ENCODE results near the gene NEURL3. TPM values are rescaled to one million over a fixed set of nuclear protein-coding genes. Genes with fewer than 3 reads are reported as not detected.

Gene NEURL3
- total RNA-seq, 2 donors from 2014 or later, result 0.14 to 2.2 TPM

DNA sequence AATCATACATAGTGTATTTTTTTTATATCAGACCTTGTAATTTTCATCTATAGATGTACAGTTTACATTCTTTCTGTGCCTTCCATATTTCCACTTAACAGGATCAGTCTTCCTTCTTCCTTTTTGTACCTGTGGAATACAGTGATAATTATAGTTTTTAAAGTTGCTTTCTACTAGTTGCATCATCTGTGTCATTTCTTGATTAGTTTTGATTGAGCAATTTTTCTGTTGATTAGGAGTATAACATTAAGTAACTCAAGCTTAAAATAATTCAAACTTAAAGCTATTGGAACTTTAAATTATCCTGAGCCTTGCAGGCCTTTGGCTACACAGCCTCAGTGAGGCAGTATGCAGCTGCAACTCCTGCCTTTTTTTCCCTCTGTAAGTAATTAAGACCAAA, 57.4 kb downstream of the NEURL3 start:
- DNase-seq (ENCODE audit: low spot score in 2 of 2) (no peak), ATAC-seq (no peak)
- no peak overlapping the region for H3K27ac Mint-ChIP-seq
- peaks cover 0 to 13% of the 10 kb centered on the region in 2 donors for H3K9me3 Mint-ChIP-seq
- H3K36me3 Mint-ChIP-seq, result peaks cover 0 to 9% of the 10 kb centered on the region in 2 donors

Other genes starting within 250 kb of the NEURL3 start
- 10 to 100 TPM; 16.5 to 17.6 TPM for gene TMEM127, start 239.4 kb downstream of the NEURL3 start, total RNA-seq
- 10 to 100 TPM; 71.5 to 82.9 TPM for gene CIAO1, start 239.1 kb downstream of the NEURL3 start, total RNA-seq
- gene SNRNP200, start 199.8 kb downstream of the NEURL3 start, total RNA-seq, result 100 to 1,000 TPM; 187 to 193 TPM
- 10 to 100 TPM; 15.5 to 28.2 TPM for gene ITPRIPL1, start 180.0 kb downstream of the NEURL3 start, total RNA-seq
- gene NCAPH, start 169.6 kb downstream of the NEURL3 start, total RNA-seq, result 10 to 100 TPM; 79.1 to 88.6 TPM
- gene ARID5A, start 31.4 kb upstream of the NEURL3 start, total RNA-seq, result 100 to 1,000 TPM in 1 of 2 donors, 10 to 100 TPM in 1; 51.5 to 348 TPM
- gene KANSL3, start 133.0 kb upstream of the NEURL3 start, total RNA-seq, result 10 to 100 TPM; 51.4 to 53.6 TPM
- gene FER1L5, start 137.4 kb upstream of the NEURL3 start, total RNA-seq, result not detected
- gene LMAN2L, start 234.7 kb upstream of the NEURL3 start, total RNA-seq, result 1 to 10 TPM; 5.1 to 6.3 TPM